Esophagus mucosa (tissue), 1 donor: ENCODE results near the gene ADAM19. TPM values are rescaled to one million over a fixed set of nuclear protein-coding genes. Genes with fewer than 3 reads are reported as not detected.

Experiments used
- ATAC-seq: fragments of 200-7000 bp; cut with Tn5 transposase; one replicate; pipeline ENCODE4 v1.9.1; 2020
- total RNA-seq: library from RNA; stranded (reverse); gene quantifications from one replicate; pipeline ENCODE4 v1.2.4, GENCODE V29; 2023
- donor health status: DM: yes; HTN: yes; CAD: no.

Gene ADAM19
- total RNA-seq, 1 donor from 2014 or later = 2.2 TPM

DNA sequence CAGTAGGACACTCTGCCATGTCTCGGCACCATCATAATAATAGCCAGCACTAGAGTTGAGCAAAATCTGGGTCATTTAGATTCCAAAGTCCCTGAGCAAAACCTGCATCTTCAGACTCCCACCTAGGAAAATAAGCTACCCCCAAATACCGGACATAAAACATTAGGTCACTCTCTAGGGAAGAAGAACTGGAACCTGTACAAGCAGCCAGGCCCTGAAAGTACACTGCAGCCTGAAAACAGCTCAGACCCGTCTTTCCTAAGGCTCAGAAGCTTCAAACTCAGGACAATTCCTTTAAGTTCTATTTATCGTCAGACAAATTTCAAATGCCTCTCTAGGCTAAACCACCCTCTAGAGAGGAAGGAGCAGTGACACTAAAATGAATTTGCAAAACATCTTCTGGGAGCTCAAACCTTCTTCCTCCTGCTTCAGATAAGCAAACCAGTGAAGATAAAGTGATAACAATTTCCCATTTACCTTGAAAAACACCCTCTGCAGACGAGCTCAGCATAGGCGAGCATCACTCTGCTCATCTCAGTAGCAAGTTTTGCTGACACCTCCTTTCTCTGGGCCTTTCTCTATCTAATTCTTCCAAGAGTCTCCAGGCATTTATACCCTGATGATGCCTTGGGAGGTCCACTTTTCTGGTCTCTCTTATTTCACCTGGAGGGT, 34.0 kb downstream of the ADAM19 start:
- no peak for ATAC-seq

DNA sequence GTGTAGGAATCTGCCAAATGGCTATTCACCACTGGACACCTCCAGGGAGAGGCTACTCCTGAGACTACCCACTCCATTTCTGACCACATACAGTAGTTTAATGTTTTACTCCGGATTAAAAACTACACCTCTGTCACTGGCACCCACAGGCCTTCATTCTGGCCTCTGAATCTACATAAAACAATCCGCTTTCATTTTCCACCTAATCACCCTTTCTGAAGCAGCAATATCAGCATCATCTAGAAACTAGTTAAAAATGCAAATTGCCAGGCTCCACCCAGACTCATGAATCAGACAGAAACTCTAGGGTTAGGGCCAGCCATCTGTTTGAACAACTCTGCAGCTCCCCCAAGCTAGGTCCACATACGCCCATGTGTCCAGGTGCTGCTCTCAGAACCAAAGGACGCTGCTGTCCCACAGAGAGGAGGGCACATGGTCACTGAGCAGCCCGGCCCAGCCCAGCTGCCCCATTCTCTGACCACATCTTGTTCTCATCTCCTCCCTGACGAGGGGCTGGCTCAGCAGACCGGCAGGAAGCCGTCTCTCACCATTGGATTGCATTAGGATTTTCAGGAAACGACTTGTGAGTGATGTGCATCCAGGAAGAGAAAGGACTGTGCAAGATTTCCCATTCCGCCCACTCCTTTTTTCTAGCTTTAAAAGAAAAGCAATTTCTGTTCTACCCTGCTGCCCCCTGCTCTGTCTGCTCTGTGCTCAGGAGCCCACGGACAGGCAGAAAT, 34.7 kb downstream of the ADAM19 start:
- ATAC-seq = peak; percentile 57

DNA sequence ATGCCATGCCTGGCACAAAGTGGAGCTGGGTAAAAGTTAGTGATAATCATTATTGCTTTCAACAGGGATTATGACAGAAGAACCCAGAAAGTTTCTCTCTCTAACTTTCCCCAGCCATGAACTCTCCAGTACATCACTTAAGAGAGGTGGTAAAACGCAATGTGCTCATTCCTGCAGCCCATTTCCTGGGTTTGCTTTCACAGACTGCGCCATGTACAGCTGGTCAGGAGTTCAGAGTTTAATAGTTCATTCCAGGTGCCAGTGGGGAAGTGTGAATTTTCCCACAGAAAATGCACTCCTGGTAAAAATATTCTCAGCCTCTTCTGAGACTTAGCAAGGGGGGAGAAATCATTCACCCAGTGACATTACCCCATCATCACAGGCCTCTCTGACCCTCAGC, 35.5 kb downstream of the ADAM19 start:
- ATAC-seq = no peak

DNA sequence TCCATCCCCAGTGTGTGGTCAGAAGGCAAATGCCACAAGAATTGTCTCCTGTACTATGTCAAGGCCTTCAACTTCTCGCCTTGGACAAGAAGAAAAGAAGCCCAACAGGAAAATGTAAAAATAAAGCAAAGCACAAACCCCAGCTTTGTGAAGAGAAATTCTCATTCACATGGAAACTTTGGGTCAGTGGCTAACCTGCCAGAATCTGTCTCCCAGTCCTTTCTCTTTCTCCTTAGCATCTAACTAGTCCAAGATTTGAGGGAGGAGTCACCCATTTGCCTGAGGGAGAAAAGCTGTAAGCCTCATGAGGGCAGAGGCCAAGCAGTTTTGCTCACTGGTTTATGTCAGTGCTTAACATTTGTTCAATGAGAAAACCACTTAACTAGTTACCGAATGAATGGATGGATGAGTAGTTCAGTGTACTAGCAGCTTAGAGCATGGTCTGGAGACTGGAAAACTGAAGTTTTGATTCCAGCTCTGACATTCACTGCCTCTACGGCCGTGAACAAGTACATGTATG, 36.0 kb downstream of the ADAM19 start:
- no peak for ATAC-seq

DNA sequence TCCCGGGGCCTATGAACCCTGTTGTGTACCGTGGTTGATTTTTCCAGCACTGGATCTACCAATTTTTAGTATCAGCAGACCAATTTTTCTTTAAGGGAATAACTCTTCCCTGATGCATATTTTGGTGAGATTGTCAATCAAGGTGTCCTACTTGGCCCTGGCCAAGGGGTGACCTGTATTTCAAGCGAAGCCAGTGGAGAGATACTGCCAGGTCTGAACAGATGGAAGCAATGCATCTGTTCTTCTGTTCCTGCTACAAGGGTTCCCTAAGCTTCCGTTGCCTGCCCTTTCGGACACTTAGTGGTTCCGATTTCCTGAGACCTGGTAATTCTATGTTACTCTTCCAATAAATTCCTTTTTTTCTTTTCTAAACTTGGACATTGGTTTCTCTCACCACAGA, 37.3 kb downstream of the ADAM19 start:
- ATAC-seq = no peak

DNA sequence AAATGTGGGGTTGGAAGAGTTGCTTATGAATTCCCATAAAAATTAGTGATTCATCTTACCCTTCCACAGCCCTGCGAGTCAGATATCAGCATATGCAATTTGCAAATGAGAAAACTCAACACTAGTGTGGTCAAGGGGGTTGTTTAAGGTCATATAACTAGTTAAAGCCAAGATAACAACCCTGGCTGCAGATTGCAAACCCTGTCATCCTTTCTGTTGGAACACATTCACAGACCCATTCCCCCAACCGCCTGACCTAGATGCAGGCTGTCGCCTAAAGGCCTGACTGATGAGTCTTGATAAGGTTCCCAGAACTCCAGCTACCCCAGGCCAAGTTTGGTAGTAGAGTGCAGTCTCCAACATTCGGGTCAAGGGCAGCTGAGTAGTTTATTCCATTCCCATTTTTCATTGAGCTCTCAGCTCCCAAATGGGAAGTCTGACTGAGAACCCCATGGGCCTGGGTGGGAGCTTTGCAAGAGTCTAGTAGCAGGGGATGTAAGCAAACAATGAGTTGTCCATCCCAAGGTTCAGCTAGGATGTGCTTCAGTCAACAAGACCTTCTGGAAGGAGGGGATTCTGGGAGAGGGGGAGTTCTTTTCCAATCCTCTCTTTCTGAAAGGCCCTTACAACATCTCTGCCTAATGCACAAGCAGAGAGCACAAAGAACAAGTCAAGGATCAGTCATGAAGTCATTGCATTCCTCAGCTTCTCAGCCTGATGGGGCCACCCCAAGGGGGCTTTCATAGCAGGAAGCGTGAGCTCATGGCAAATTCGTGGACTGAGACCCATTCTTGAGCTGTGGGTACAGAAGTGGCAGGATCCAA, 40.3 kb downstream of the ADAM19 start:
- ATAC-seq = no peak

DNA sequence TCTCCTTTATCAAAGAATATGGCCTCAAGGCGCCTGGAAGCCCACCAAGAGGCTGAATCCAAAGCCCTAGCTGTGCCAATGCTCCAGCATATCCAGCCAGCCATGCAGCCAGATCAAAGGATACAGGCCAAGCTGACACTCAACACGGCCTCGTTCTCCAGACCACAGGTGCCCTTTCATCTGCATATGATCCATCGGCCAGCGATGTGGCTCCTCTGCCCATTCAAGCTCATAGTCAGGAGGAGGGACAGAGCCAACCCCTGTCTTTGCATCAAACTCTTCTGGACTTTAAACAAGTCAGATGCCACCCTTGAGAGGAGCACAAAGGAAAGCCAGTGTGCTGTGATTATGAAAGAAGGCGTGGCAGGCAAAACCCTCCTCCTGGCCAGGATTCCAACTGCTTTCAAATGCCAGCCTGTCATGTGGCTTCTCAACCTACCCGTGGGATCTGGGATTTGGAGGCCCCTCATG, 42.5 kb downstream of the ADAM19 start:
- ATAC-seq = peak; percentile 78

DNA sequence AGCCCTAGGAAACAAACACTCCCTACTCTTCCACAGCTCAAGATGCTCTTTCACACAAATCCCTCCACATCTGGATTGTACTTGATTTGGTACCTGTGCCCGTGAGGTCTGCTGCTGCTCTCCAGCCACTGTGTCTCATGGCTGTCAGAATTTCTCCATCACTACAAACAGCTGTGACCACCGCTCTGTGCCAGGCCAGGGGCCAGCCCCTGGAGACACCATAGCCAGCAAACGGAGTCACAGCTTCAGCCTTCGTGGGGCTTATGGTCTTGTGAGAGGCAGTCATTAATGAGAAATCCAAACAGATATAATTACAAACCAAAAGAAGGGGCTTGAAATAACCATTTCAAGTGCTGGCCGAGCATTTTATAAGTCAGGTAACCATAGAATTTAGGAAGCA, 43.6 kb downstream of the ADAM19 start:
- ATAC-seq = no peak

DNA sequence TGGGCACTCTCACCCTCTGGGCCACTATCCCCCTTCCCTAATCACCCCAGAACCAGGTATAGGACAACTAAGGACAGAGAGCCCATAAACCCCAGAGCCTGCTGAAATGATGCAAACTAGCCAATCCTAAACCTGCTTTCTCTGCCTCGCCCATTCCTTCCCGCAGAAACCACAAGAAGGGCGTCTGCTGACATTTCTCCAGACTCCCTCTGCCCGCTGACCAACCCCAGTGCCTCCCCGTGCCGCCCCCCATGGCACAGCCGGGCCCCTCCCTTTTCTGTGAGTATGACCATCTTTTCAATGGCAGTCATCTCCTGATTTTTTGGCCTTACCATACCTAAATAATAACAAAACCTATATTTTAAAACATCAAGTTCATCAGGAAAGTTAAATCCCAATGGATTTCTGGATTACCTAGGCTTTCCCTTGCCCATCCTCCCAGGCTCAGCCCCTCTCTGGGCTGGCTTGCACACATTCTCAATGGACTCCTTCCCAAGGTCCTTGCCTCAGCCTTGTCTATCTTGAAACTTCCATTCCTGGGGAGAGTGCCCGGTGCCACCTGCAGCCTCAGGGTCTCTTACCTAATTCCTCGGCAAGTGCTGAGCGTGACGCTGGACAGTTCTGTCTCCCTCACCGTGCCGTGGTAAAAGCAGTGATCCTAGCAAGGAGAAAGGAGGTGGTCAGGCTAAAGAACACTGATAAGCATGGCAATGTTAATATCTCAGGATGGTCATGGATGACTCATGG, 45.2 kb downstream of the ADAM19 start:
- no peak for ATAC-seq

DNA sequence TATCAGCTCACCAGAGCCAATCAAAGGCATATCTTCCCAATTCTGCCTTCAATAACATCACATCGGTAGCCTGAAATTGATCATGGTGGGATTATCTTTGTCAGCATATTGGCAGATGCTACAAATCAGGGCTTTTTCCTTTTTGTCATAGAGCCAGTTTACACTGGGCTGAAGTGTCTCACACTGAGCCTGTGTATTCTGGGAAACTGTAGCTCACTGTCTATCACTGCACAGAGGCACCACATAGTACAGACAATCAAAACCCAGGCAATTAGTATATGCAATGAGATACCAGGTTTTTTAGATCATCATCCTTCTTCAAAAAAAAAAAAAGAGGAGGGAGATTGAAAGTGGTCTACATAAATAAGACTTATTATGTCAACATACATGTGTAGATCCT, 46.6 kb downstream of the ADAM19 start:
- ATAC-seq = no peak

DNA sequence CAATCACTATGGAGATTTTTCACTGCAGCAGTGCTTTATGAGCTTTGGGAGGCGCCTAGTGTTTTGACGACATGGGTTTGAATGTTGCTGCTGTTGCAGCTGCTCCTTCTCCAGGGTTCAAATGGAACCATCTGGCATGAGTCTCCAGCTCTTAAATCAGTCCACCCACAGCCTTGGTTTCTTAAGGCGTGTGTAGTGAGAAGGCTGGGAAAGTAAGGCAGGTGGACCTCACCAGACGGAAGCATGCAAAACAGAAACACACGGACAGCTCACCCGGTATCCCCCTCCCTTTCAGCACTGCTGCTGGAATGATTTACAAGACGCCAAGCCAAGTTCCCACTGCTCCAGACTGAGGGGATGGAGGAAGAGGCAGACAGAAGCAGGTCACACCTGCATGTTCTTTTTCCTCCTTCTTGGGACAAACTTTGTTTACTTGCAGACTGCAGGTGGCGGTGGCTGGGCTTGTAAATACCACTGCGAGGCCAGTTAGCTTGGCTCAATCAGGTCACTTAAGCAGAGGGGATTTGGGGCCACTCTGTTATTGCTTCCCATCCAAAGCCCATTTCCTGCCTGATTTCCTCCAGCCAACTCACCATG, 47.4 kb downstream of the ADAM19 start:
- no peak for ATAC-seq

DNA sequence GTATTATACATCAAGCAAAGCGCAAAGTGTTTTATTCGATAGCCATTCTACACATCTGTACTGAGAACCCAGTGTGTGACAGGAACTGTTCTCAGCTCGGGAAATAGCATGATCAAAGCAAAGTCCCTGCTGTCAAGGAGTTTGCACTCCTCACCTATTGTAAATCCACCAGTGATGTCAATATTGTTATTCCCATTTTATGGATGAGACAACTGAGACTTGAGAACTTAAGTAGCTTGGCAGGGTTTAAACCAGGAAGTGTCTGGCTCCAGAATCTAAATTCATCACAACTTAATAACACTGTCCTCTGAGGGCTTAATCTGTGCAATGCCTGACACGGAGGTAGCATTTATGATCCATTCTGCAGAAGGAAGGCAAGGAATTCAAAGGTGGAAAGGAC, 50.7 kb downstream of the ADAM19 start:
- no peak for ATAC-seq

DNA sequence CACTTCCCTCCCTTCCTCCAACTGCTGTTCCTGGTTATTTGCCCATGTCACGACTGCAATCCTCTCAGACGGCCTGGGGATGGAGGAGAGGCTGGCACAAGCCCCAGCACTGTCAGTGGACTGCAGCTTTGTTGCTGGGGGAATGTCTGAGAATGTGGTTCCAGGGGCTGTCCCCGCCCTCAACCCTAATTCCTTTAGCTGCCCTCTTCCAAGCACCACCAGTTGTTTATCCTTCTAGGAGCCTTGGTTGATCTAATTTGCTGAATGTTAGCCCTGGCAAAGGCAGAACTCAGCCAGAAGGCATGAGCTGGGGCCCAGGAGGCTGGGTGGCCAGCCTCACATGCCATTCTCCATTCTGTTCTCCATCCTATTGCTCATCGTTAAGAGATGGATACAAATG, 51.6 kb downstream of the ADAM19 start:
- no peak for ATAC-seq

DNA sequence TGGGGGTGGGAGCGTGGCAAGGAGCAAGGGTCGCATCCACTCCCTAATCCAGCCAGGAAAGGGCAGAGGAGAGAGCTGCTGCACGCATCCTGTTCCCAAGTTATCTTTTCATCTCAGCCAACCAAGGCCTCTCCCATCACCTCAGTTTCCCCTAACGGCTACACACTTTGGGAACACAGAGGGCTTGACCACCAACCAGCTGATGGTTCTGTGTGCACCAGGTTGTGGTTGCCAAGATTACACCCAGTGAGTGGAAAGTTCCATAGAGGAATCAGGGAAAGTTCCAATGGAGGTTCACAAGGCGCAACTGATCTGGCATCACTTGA, 53.9 kb downstream of the ADAM19 start:
- ATAC-seq = no peak

DNA sequence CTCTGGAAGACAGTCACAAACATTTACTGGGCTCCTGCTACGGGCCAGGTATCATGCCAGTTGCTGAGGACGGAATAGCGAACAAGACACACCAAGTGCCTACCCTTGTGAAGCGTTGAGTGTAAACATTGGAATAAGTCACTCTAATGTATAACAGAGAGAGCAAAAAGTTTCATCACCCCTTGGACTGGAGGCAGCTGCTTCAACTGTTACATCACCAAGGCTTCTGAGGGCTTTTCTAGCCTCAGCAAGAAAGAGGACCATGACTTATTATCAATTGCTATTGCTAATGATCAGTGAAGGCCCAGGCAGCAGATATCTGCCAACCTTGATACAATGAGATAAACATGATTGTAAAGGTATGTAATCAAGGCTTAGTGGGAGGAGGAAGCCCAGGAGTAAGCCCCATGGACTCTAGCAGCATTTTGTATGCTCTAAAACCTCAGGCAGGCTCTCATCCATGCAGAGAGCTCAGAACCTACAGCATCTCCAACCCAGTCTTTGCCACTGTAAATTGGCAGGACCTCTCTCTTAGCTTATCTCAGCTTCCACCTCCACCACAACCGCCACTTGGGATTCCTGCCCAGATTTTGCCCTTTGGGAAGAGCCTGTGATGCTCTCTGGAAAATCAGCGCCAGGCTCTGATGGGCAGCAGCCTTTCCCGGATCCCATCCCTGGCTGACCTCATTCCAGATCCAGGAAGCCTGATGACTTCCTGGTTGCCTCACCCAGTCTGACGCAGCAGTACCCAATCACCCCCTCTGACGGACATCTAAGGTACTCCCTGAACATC, 54.5 kb downstream of the ADAM19 start:
- ATAC-seq = peak; percentile 51

DNA sequence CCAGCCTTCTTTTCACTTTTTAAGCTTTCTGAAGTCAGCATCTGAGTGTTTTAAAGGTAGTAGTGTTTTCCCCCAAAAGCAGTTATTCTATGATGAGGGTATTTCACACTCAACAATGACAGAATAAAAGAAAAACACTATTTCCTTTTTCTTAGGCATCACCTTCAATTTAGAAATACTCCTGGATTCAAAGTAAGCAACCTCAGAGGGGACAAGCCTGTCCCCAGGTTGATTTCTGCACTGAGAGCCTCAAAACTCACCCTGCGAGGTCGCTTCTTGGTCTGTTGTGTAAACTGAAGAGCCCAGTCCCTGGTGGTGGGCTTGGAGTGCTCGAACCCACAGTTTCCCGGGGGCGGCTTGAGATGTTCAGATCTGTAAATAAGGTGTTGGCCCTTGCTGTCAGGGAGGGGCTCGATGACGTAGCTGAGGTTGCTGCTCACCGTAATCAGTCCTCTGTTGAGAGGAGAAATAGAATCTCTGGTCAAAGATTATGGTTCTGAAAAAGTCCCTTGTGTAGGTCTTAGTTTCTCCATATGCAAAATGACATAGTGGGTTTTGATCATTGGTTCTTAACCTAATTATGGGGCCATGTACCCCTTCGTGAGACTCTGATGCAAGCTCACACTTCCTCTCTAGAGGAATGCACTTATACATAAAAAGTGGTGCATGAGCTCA, 55.9 kb downstream of the ADAM19 start:
- ATAC-seq = no peak

DNA sequence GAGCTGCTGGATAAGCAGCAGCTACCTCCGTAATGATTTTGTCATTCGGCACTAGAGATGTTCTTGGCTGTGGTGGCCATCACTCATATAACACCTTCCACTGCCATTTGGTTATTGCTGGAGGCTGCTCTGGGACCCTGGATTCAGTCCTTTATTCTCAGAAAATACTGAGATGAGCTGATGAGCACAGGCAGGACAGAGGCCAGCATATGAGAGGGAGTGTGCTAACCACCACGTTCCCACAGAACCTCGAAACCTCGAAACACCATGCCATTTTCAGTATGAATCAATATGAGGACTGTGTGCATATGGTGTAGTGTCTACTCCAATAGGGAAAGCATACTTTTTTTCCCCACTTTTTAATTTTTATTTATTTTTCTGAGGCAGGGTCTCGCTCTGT, 56.6 kb downstream of the ADAM19 start:
- ATAC-seq = no peak

DNA sequence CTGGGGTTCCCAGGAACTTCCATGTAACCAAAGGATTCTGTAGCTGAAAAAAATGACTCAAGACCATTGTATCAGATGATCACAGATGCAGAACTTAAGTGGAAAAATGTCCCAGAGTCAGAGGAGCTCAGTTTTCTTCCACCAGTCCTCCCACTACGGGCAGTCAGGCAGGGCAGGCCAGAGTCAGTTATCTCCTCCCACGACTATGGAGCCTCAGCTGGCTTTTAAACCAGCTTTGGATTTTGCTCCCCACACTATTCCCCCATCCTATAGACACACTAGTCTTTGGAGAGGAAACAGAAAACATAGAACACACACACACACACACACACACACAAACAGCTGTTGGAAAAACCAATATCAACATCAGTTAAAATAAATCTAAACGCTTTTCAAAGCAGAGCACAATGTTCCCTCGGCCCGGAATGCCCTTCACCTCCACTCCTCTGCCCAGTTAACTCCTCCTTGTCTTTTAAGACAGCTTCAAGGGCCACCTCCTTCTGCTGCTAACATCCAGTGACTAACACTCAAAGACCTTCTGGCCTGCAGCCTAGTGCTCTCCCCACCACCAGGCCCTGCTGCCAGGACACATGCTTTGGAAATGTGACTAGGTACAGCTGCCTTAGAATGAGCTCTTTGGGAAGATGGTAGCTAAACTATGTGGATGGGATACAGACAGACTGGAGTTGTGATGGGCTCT, 58.8 kb downstream of the ADAM19 start:
- ATAC-seq = peak; percentile 30

DNA sequence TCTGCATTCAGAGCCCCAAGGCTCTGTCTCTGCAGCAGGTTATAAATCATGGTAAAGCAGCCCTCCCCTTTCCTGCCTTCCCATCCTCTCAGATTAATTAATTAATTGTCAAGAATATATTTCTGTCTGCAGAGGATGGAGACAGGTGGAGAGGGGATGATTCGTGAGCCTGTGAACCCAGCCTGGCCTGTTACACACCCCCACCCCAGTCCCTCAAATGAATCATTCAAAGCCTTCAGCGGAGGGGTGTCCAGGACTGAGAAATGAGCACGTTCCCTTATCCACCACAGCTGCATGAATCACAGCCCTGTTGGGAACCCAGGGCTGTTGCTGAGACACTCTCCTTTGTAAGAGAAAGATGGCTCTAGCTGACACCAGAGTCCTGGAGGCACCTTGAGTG, 59.6 kb downstream of the ADAM19 start:
- no peak for ATAC-seq

DNA sequence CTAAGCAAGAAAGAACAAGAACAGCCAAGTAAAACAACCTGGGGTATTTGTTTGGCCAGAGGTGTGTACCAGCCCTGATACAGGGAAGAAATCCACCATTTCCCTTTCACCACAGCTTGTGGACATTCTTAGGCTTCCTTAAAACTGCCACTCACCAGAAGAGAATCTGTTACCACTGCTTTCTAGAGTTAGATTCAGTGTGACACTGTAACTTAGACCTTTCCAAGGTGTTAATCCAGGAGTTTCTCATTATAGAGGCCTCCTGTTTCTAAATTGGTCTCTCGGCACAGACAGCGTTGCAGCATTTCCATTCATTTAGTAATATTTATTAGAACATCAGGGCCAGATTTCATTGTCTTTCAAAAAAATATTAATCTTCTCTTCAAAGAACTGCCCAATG, 60.6 kb downstream of the ADAM19 start:
- ATAC-seq = no peak
